SK-N-SH treated with all-trans-retinoic acid at 6 μM for 48 hours (cell line): Measurements from ENCODE around the gene MYH15.

ENCODE experiments used
- ATAC-seq: fragments of 200-7000 bp; cut with Tn5 transposase; 3 replicates; pipeline ENCODE4 v1.9.1; 2020; ENCODE audit warnings: mild to moderate bottlenecking, moderate library complexity
- ARNTL ChIP-seq: fragments of 450-650 bp; formaldehyde crosslinking; IDR thresholded peaks from 2 replicates; pipeline ENCODE4 v1.5.0; 2020; ENCODE audit warnings: low read depth, mild to moderate bottlenecking, moderate library complexity, borderline replicate concordance
- BACH2 ChIP-seq: fragments of 250-450 bp; sonication (Bioruptor Pico); IDR thresholded peaks from 2 replicates; pipeline ENCODE4 v1.9.0; 2021; ENCODE audit warnings: mild to moderate bottlenecking, borderline replicate concordance
- CREB5 ChIP-seq: fragments of 250-450 bp; sonication (Bioruptor Pico); IDR thresholded peaks from 2 replicates; pipeline ENCODE4 v1.5.1; 2020; ENCODE audit warnings: low read depth, mild to moderate bottlenecking, moderate library complexity
- CSDC2 ChIP-seq: fragments of 250-450 bp; sonication (Bioruptor Pico); IDR thresholded peaks from 2 replicates; pipeline ENCODE4 v1.5.0; 2020; ENCODE audit warnings: mild to moderate bottlenecking, moderate library complexity
- CSRNP3 ChIP-seq: fragments of 250-450 bp; sonication (Bioruptor Pico); IDR thresholded peaks from 2 replicates; pipeline ENCODE4 v1.5.1; 2021; ENCODE audit warnings: mild to moderate bottlenecking, moderate library complexity
- ESRRG ChIP-seq: fragments of 250-450 bp; sonication (Bioruptor Pico); IDR thresholded peaks from 2 replicates; pipeline ENCODE4 v1.6.1; 2021; ENCODE audit warnings: mild to moderate bottlenecking
- GLIS3 ChIP-seq: fragments of 250-450 bp; sonication (Bioruptor Pico); IDR thresholded peaks from 2 replicates; pipeline ENCODE4 v1.5.0; 2020; ENCODE audit warnings: mild to moderate bottlenecking, moderate library complexity
- ISL1 ChIP-seq: fragments of 250-450 bp; sonication (Bioruptor Pico); IDR thresholded peaks from 2 replicates; pipeline ENCODE4 v2.1.2; 2022; ENCODE audit warnings: mild to moderate bottlenecking, moderate library complexity
- OSR1 ChIP-seq: fragments of 250-450 bp; sonication (Bioruptor Pico); IDR thresholded peaks from 2 replicates; pipeline ENCODE4 v1.8.0; 2022; ENCODE audit warnings: moderate library complexity, mild to moderate bottlenecking, inconsistent platforms
- PATZ1 ChIP-seq: fragments of 250-450 bp; sonication (Bioruptor Pico); IDR thresholded peaks from 2 replicates; pipeline ENCODE4 v1.8.0; 2020; ENCODE audit warnings: mild to moderate bottlenecking, moderate library complexity, borderline replicate concordance
- POU6F1 ChIP-seq: fragments of 250-450 bp; sonication (Bioruptor Pico); IDR thresholded peaks from 2 replicates; pipeline ENCODE4 v1.8.0; 2021; ENCODE audit warnings: low read depth, mild to moderate bottlenecking, moderate library complexity, borderline replicate concordance
- PPARA ChIP-seq: fragments of 250-450 bp; sonication (Bioruptor Pico); IDR thresholded peaks from 2 replicates; pipeline ENCODE4 v1.5.0; 2020; ENCODE audit warnings: mild to moderate bottlenecking, borderline replicate concordance
- RARB ChIP-seq: fragments of 250-450 bp; sonication (Bioruptor Pico); IDR thresholded peaks from 2 replicates; pipeline ENCODE4 v1.8.0; 2021; ENCODE audit warnings: mild to moderate bottlenecking, moderate library complexity
- SNAI2 ChIP-seq: fragments of 250-450 bp; sonication (Bioruptor Pico); IDR thresholded peaks from 2 replicates; pipeline ENCODE4 v1.5.0; 2020; ENCODE audit warnings: mild to moderate bottlenecking, moderate library complexity
- TOX ChIP-seq: fragments of 250-450 bp; sonication (Bioruptor Pico); IDR thresholded peaks from 2 replicates; pipeline ENCODE4 v1.8.0; 2021; ENCODE audit warnings: mild to moderate bottlenecking, moderate library complexity, borderline replicate concordance
- TSHZ2 ChIP-seq: fragments of 250-450 bp; sonication (Bioruptor Pico); IDR thresholded peaks from 2 replicates; pipeline ENCODE4 v1.5.0; 2020; ENCODE audit warnings: mild to moderate bottlenecking, moderate library complexity
- ZC3H10 ChIP-seq: fragments of 250-450 bp; sonication (Bioruptor Pico); IDR thresholded peaks from 2 replicates; pipeline ENCODE4 v1.5.1; 2021; ENCODE audit warnings: mild to moderate bottlenecking, moderate library complexity
- ZFP3 ChIP-seq: fragments of 250-450 bp; sonication (Bioruptor Pico); IDR thresholded peaks from 2 replicates; pipeline ENCODE4 v1.5.0; 2020; ENCODE audit warnings: mild to moderate bottlenecking, moderate library complexity
- ZFP30 ChIP-seq: fragments of 450-650 bp; formaldehyde crosslinking; IDR thresholded peaks from 2 replicates; pipeline ENCODE4 v1.5.0; 2022; ENCODE audit warnings: mild to moderate bottlenecking, moderate library complexity
- ZNF565 ChIP-seq: fragments of 450-650 bp; formaldehyde crosslinking; conservative IDR thresholded peaks from 2 replicates; pipeline ENCODE4 v1.5.0; 2020; ENCODE audit warnings: low read depth, mild to moderate bottlenecking, moderate library complexity
- ZNF70 ChIP-seq: fragments of 450-650 bp; formaldehyde crosslinking; IDR thresholded peaks from 2 replicates; pipeline ENCODE4 v1.5.0; 2020; ENCODE audit warnings: mild to moderate bottlenecking, moderate library complexity
- ZNF8 ChIP-seq: fragments of 450-650 bp; formaldehyde crosslinking; IDR thresholded peaks from 2 replicates; pipeline ENCODE4 v1.5.0; 2020; ENCODE audit warnings: mild to moderate bottlenecking, moderate library complexity

MYH15 gene

GRCh38 chr3:108410531-108410984 is 99.8 kb downstream of the MYH15 start:
- no peak for ATAC-seq
- TF ChIP-seq ESRRG (CRISPR knock-in tag) (no peak), ZNF8 (no peak), ZC3H10 (CRISPR knock-in tag) (no peak), ZNF70 (CRISPR knock-in tag) (no peak), PATZ1 (CRISPR knock-in tag) (no peak), TOX (no peak), GLIS3 (CRISPR knock-in tag) (no peak), ARNTL (no peak), CSDC2 (CRISPR knock-in tag) (no peak)

GRCh38 chr3:108409800-108410178 is 100.6 kb downstream of the MYH15 start:
- no peak for ATAC-seq
- no peak for TF ChIP-seq RARB
- no peak for TF ChIP-seq ZNF565 (CRISPR knock-in tag)
- no peak for TF ChIP-seq ZFP30
- no peak for TF ChIP-seq ARNTL
- TF ChIP-seq GLIS3 (CRISPR knock-in tag) = no peak
- no peak for TF ChIP-seq BACH2
- TF ChIP-seq CREB5 (CRISPR knock-in tag) = no peak
- TF ChIP-seq TSHZ2 (CRISPR knock-in tag) = no peak
- no peak for TF ChIP-seq ZNF8
- TF ChIP-seq POU6F1 = no peak
- no peak for TF ChIP-seq PPARA (CRISPR knock-in tag)
- TF ChIP-seq CSRNP3 (CRISPR knock-in tag) = no peak
- TF ChIP-seq TOX = no peak
- TF ChIP-seq SNAI2 (CRISPR knock-in tag) = no peak

- TF ChIP-seq ZFP30 (no peak), TSHZ2 (CRISPR knock-in tag) (no peak), ZFP3 (CRISPR knock-in tag) (no peak), ZNF70 (CRISPR knock-in tag) (no peak), GLIS3 (CRISPR knock-in tag) (no peak), OSR1 (CRISPR knock-in tag) (no peak), ARNTL (no peak), ZNF565 (CRISPR knock-in tag) (no peak), ISL1 (CRISPR knock-in tag) (no peak), ZNF8 (no peak), CSRNP3 (CRISPR knock-in tag) (no peak)
- ATAC-seq = no peak
Measured at GRCh38 chr3:108408883-108409799, 101.3 kb downstream of the MYH15 start.
